ENCODE measurements around the gene PSAP.

- no peak for TF ChIP-seq CTCF (IDR thresholded peaks at IDR 0.05)
- no peak for TF ChIP-seq POLR2A (IDR thresholded peaks at IDR 0.05)
These were observed 10.7 kb downstream of the PSAP start for GRCh38 chr10:71840177-71840957.
